22Rv1 (cell line): ENCODE data around the gene NFKB1.

Experiments
- ZFX ChIP-seq: fragments of 450-650 bp; IDR thresholded peaks from 2 replicates; pipeline ENCODE4 v1.6.1; 2017; ENCODE audit warnings: antibody characterized with exemption, borderline replicate concordance
- TF ChIP-seq, protein P1 (sequence below): fragments of 450-650 bp; IDR thresholded peaks from 2 replicates; pipeline ENCODE4 v1.5.1; 2017; ENCODE audit warnings: mild to moderate bottlenecking

DNA sequence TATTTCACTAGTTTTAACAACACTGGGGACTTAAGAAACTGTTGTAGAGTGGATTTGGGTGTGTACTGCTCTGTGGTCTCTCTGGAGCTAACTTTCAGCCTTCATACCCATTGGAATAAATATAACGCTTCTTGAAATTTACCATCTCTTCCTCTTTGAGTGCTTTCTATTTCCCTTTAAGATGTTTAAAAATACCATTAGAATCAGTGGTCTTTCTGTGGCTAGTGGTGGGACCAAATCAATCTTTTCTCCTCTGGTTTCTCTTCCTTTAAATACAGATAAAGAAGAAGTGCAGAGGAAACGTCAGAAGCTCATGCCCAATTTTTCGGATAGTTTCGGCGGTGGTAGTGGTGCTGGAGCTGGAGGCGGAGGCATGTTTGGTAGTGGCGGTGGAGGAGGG, 92.0 kb downstream of the NFKB1 start:
- TF ChIP-seq ZFX, result no peak
- TF ChIP-seq, protein P1, sequence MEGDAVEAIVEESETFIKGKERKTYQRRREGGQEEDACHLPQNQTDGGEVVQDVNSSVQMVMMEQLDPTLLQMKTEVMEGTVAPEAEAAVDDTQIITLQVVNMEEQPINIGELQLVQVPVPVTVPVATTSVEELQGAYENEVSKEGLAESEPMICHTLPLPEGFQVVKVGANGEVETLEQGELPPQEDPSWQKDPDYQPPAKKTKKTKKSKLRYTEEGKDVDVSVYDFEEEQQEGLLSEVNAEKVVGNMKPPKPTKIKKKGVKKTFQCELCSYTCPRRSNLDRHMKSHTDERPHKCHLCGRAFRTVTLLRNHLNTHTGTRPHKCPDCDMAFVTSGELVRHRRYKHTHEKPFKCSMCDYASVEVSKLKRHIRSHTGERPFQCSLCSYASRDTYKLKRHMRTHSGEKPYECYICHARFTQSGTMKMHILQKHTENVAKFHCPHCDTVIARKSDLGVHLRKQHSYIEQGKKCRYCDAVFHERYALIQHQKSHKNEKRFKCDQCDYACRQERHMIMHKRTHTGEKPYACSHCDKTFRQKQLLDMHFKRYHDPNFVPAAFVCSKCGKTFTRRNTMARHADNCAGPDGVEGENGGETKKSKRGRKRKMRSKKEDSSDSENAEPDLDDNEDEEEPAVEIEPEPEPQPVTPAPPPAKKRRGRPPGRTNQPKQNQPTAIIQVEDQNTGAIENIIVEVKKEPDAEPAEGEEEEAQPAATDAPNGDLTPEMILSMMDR, result no peak
